Uterus (tissue), 4 donors: ENCODE data around the gene GPR55. TPM values are rescaled to one million over a fixed set of nuclear protein-coding genes. Genes with fewer than 3 reads are reported as not detected.

ENCODE experiments used
- DNase-seq, 2 donors: peaks; one replicate each; pipeline ENCODE4 v3.0.0-alpha.2; 2019 to 2020
- H3K27ac ChIP-seq, 2 donors: fragments of 200-600 bp; sonication (generic); 1 replicate in 1 of 2; 2 replicates in 1 of 2; pipeline ENCODE4 v1.5.1; 2016 to 2018
- H3K27me3 ChIP-seq, 2 donors: fragments of 200-600 bp; sonication (generic); one replicate each; pipeline ENCODE4 v1.5.1; 2018 to 2019; ENCODE audit warnings: control low read depth in 1 of 2
- H3K36me3 ChIP-seq, 2 donors: fragments of 200-600 bp; sonication (generic); one replicate each; pipeline ENCODE4 v1.5.1; 2019; ENCODE audit warnings: control low read depth in 1 of 2
- H3K4me1 ChIP-seq, 2 donors: fragments of 200-600 bp; sonication (generic); one replicate each; pipeline ENCODE4 v1.5.1; 2018 to 2019; ENCODE audit warnings: control low read depth in 1 of 2
- H3K4me3 ChIP-seq, 2 donors: fragments of 200-600 bp; sonication (generic); 1 replicate in 1 of 2; 2 replicates in 1 of 2; pipeline ENCODE4 v1.5.1; 2018 to 2019; ENCODE audit warnings: mild to moderate bottlenecking in 1 of 2
- H3K9me3 ChIP-seq, 2 donors: fragments of 200-600 bp; sonication (generic); one replicate each; pipeline ENCODE4 v1.5.1; 2019; ENCODE audit warnings: control low read depth in 1 of 2
- POLR2A ChIP-seq, 2 donors: fragments of 450-650 bp; IDR thresholded peaks; one replicate each; pipeline ENCODE4 v1.6.1; 2016; ENCODE audit warnings: antibody characterized with exemption in 2 of 2, mild to moderate bottlenecking in 1 of 2, moderate library complexity in 1 of 2
- intact Hi-C: fragments of 100-400 bp; cut with DNase I; formaldehyde crosslinking; loops from one replicate; pipeline ENCODE4 v1.15.1; 2023; ENCODE audit warnings: low total_unique reads
- total RNA-seq, 4 donors: library from RNA; depleted of rRNA in 3 of 4; stranded (reverse); fragments of >200 nt in 3 of 4; gene quantifications; one replicate each; pipeline versions ENCODE4 v1.1.0 to v1.2.4, GENCODE V29; 2014 to 2023
- TF ChIP-seq, protein P1 (sequence below), 4 experiments: fragments of 200-600 bp in 2 of 4; fragments of 450-650 bp in 2 of 4; sonication (generic) in 2 of 4; IDR thresholded peaks; one replicate each; pipeline ENCODE4 v1.5.1; 2016 to 2019; ENCODE audit warnings: antibody characterized with exemption in 4 of 4, mild to moderate bottlenecking in 2 of 4, moderate library complexity in 1 of 4
- donor health status: DM: yes; HTN: yes; CAD: no.

Gene GPR55
- total RNA-seq, 4 donors from 2014 or later, result not detected

DNA sequence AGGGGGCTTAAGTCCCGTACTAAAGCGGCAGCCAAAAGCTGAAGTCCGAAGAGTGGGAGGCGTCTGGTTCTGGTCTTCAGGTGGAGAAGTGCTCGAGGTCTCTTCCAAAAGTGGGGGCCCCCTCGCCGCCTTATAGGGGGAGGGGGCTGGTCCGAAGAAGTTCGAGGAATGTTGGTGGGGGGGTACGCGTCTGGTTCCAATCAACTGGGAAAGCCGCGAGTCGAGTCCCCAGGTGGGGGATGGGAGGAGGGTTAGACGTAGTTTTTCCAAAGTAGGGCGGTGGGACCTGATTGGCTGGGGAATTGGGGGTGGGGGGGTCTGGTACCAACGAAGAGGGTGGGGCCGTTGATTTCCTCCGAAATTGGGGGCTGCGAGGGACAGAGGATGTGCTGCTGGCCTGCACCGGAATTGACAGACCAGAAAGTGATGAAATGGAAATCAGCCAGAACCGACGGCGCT lies 59.7 kb downstream of the GPR55 start:
- Histone ChIP-seq H3K4me1 (peaks cover 0 to under 1% of the 10 kb centered on the region in 2 donors), H3K27ac (peak overlapping the region; percentile 27 to 41), H3K36me3 (no peaks in the 10 kb centered on the region), H3K27me3 (no peaks in the 10 kb centered on the region), H3K4me3 (peak overlapping the region; percentile 47 to 84), H3K9me3 (no peaks in the 10 kb centered on the region)
- intact Hi-C loops, result no loop called here
- TF ChIP-seq POLR2A (IDR thresholded peaks at IDR 0.05), result no peak
- TF ChIP-seq, protein P1, sequence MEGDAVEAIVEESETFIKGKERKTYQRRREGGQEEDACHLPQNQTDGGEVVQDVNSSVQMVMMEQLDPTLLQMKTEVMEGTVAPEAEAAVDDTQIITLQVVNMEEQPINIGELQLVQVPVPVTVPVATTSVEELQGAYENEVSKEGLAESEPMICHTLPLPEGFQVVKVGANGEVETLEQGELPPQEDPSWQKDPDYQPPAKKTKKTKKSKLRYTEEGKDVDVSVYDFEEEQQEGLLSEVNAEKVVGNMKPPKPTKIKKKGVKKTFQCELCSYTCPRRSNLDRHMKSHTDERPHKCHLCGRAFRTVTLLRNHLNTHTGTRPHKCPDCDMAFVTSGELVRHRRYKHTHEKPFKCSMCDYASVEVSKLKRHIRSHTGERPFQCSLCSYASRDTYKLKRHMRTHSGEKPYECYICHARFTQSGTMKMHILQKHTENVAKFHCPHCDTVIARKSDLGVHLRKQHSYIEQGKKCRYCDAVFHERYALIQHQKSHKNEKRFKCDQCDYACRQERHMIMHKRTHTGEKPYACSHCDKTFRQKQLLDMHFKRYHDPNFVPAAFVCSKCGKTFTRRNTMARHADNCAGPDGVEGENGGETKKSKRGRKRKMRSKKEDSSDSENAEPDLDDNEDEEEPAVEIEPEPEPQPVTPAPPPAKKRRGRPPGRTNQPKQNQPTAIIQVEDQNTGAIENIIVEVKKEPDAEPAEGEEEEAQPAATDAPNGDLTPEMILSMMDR (IDR thresholded peaks at IDR 0.05), result no peak
- DNase-seq, result no peak

DNA sequence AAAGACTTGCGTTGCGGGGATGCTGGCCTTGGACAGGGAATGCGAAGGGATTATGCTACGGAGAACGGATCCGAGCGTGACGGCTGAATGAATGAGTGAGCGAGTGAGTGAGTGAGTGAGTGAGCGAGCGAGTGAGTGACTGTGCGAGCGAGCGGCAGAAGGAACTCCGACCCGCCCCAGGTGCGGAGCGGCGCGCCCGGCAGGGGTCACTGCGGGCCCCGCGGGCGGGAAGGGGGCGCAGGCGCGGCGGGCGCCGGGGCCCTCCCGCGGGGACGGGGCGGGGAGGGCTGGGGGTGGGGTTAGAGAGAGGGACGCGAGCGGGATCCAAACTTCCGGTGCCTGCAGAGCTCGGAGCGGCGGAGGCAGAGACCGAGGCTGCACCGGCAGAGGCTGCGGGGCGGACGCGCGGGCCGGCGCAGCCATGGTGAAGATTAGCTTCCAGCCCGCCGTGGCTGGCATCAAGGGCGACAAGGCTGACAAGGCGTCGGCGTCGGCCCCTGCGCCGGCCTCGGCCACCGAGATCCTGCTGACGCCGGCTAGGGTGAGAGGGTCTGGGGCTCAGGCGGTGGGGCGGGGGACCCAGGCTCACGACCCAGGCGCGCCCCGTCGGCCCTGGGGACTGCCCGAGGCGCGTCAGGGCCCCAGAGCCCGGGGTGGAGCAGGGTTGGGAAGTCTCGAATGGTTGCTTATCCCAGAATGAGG lies 60.3 kb downstream of the GPR55 start, which contains the start of gene ITM2C:
Gene ITM2C (plus strand): TSS at position 338 of the 702 bp plus-strand sequence. CDS start 84 bp downstream, at position 422.
- intact Hi-C loops, result no loop called here
- Histone ChIP-seq H3K27ac (peak within 1 kb of the TSS; percentile 27 to 41), H3K4me1 (no peaks in the 10 kb centered on the region), H3K27me3 (no peaks in the 10 kb centered on the region), H3K9me3 (no peaks in the 10 kb centered on the region), H3K36me3 (no peaks in the 10 kb centered on the region), H3K4me3 (peak within 1 kb of the TSS; percentile 47 to 84)
- peak; percentile 63 to 68 for DNase-seq
- TF ChIP-seq, protein P1 (IDR thresholded peaks at IDR 0.05), result peak in 2 of 4 experiments; percentile 42 to 43
- peak in 1 of 2 donors; percentile 33 for TF ChIP-seq POLR2A (IDR thresholded peaks at IDR 0.05)

DNA sequence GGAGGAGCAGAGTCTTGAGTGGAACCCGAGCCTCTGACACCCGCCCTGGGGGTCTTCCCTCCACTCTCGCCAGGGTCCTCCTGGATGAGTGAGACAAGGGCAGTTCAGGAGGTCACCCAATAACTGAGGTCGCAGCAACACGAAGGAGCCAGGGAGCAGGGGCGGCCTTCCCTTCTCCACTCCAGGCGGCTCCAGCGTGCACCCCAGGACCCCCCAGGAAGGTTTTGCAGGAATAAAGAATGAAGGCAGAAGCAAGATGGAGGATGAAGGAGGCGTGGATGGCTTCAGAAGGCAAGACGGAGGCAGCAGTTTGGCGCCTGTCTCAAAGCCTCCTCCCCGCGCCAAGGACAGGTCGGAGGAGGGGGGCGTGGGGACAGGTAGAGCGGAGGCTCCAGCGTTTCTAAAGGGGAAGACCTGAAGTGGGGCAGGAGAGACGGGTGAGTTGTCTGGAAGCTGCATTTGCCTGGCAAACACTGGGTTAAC lies 60.9 kb downstream of the GPR55 start:
- Histone ChIP-seq H3K27ac (no peak overlapping the region), H3K9me3 (no peaks in the 10 kb centered on the region), H3K4me3 (peak overlapping the region; percentile 47 to 84), H3K27me3 (no peaks in the 10 kb centered on the region), H3K36me3 (no peaks in the 10 kb centered on the region), H3K4me1 (no peaks in the 10 kb centered on the region)
- no peak for DNase-seq
- no peak for TF ChIP-seq POLR2A (IDR thresholded peaks at IDR 0.05)
- TF ChIP-seq, protein P1 (IDR thresholded peaks at IDR 0.05), result no peak
- intact Hi-C loops, result no loop called here

DNA sequence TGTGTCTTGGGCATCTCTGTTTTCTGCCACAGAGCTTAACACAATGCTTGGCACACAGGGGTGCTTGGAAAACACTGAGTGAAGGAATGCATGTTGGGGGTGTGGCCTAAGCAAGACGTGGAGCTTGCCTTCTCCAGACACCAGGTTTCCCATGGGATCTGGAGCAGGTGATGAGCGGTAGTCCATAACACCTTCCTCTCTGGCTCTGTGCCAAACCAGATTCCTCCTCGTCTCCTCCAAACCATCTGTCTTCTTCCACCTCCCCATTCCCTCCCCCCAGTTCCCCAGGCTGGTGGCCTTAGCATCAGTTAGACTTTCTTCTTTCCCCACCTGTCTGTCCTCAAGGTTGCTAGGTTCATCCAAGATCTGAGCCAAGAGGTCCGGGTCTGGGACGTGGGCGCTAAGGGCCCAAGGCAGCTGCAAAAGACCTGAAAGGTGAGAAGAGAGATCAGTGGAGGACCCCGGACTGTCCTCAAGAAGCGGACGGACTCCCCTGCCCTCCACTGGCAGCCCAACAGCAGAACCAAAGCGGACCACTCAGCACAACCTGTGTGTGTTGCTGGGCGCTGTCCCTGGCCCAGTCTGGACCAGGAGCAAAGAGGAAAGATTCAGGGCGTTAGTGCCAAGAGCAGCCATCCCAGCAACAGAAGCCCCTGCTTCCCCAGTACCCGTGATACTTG lies 61.5 kb downstream of the GPR55 start:
- Histone ChIP-seq H3K4me1 (no peaks in the 10 kb centered on the region), H3K27me3 (no peaks in the 10 kb centered on the region), H3K36me3 (no peaks in the 10 kb centered on the region), H3K27ac (no peak overlapping the region), H3K9me3 (no peaks in the 10 kb centered on the region), H3K4me3 (no peak overlapping the region)
- intact Hi-C loops, result no loop called here
- TF ChIP-seq, protein P1 (IDR thresholded peaks at IDR 0.05), result no peak
- TF ChIP-seq POLR2A (IDR thresholded peaks at IDR 0.05), result no peak
- DNase-seq, result no peak

DNA sequence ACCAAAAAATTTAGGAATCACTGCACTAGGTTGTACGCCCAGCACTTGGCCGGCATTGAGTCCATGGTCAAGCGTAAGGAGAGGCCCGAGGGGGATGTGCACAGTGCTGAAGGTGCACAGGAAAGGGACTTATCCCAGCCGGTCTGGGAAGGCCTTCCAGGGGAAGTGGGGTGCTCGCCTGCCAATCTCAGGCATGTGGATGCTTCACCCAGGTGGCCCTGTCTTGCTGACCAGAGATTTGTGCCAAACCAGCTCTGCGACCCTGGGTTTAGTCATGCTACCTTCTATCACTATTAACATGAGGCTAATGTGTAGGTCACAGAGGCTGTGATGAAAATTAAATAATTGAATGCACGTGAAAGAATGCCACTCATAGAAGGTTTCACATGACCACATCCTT lies 62.0 kb downstream of the GPR55 start:
- intact Hi-C loops, result no loop called here
- Histone ChIP-seq H3K9me3 (no peaks in the 10 kb centered on the region), H3K4me3 (no peak overlapping the region), H3K4me1 (no peaks in the 10 kb centered on the region), H3K27me3 (no peaks in the 10 kb centered on the region), H3K27ac (no peak overlapping the region), H3K36me3 (no peaks in the 10 kb centered on the region)
- TF ChIP-seq, protein P1 (IDR thresholded peaks at IDR 0.05), result no peak
- TF ChIP-seq POLR2A (IDR thresholded peaks at IDR 0.05), result no peak
- no peak for DNase-seq
